Liver (tissue), 9 donors: ENCODE results near the gene SAMD5. TPM values are rescaled to one million over a fixed set of nuclear protein-coding genes. Genes with fewer than 3 reads are reported as not detected.

Source experiments
- DNase-seq: peaks from one replicate; pipeline ENCODE4 v3.0.0-alpha.2; 2017; ENCODE audit warnings: low spot score
- H3K27ac ChIP-seq, 2 donors: one replicate each; pipeline ENCODE4 v1.7.0; 2013; ENCODE audit warnings: inconsistent platforms in 2 of 2, low read length in 2 of 2, control low read depth in 1 of 2, low read depth in 1 of 2, mild to moderate bottlenecking in 1 of 2
- H3K27me3 ChIP-seq, 4 donors: one replicate each; pipeline versions ENCODE4 v1.6.1 to v1.7.0; 2013; ENCODE audit warnings: low read length in 3 of 4, inconsistent platforms in 1 of 4, mild to moderate bottlenecking in 1 of 4, moderate library complexity in 1 of 4; ENCODE audit not compliant: control insufficient read depth in 4 of 4, insufficient read depth in 4 of 4
- H3K36me3 ChIP-seq, 4 donors: one replicate each; pipeline versions ENCODE4 v1.6.1 to v1.7.0; 2013; ENCODE audit warnings: low read length in 3 of 4, mild to moderate bottlenecking in 3 of 4, low read depth in 1 of 4, moderate library complexity in 1 of 4; ENCODE audit not compliant: control insufficient read depth in 4 of 4, insufficient read depth in 3 of 4
- H3K4me1 ChIP-seq, 4 donors: one replicate each; pipeline versions ENCODE4 v1.6.1 to v1.7.0; 2013; ENCODE audit warnings: low read length in 3 of 4, mild to moderate bottlenecking in 3 of 4, moderate library complexity in 1 of 4; ENCODE audit not compliant: control insufficient read depth in 4 of 4, insufficient read depth in 4 of 4
- H3K4me3 ChIP-seq, 3 donors: one replicate each; pipeline versions ENCODE4 v1.6.1 to v1.7.0; 2013; ENCODE audit warnings: low read length in 3 of 3, control low read depth in 1 of 3, low read depth in 1 of 3, mild to moderate bottlenecking in 1 of 3
- H3K9ac ChIP-seq, 2 donors: one replicate each; pipeline ENCODE4 v1.7.0; 2013; ENCODE audit warnings: low read length in 2 of 2, mild to moderate bottlenecking in 2 of 2, moderate library complexity in 2 of 2, control low read depth in 1 of 2, low read depth in 1 of 2
- H3K9me3 ChIP-seq, 4 donors: one replicate each; pipeline versions ENCODE4 v1.6.1 to v1.7.0; 2013; ENCODE audit warnings: low read length in 3 of 4; ENCODE audit not compliant: control insufficient read depth in 4 of 4
- EGR1 ChIP-seq, 2 donors: IDR thresholded peaks; 2 replicates each; pipeline ENCODE4 v1.6.1; 2016 to 2018; ENCODE audit warnings: antibody characterized with exemption in 2 of 2, low read depth in 2 of 2
- FOXA1 ChIP-seq: IDR thresholded peaks from 2 replicates; pipeline ENCODE4 v1.6.1; 2016; ENCODE audit warnings: antibody characterized with exemption
- FOXA2 ChIP-seq: IDR thresholded peaks from 2 replicates; pipeline ENCODE4 v1.6.1; 2016; ENCODE audit warnings: antibody characterized with exemption
- GABPA ChIP-seq, 2 donors: IDR thresholded peaks in 1 of 2; conservative IDR thresholded peaks in 1 of 2; 2 replicates each; pipeline ENCODE4 v1.6.1; 2016; ENCODE audit warnings: antibody characterized with exemption in 2 of 2, mild to moderate bottlenecking in 1 of 2, moderate library complexity in 1 of 2
- HNF4A ChIP-seq, 2 donors: conservative IDR thresholded peaks; 2 replicates each; pipeline ENCODE4 v1.6.1; 2016; ENCODE audit warnings: antibody characterized with exemption in 2 of 2, mild to moderate bottlenecking in 2 of 2
- HNF4G ChIP-seq: IDR thresholded peaks from 2 replicates; pipeline ENCODE4 v1.6.1; 2016; ENCODE audit warnings: antibody characterized with exemption
- JUND ChIP-seq, 2 donors: IDR thresholded peaks; 2 replicates each; pipeline ENCODE4 v1.6.1; 2016; ENCODE audit warnings: antibody characterized with exemption in 2 of 2
- MAX ChIP-seq: IDR thresholded peaks from 2 replicates; pipeline ENCODE4 v1.6.1; 2016; ENCODE audit warnings: antibody characterized with exemption
- NR2F2 ChIP-seq: IDR thresholded peaks from 2 replicates; pipeline ENCODE4 v1.6.1; 2016; ENCODE audit warnings: antibody characterized with exemption
- RAD21 ChIP-seq, 2 donors: IDR thresholded peaks; 2 replicates each; pipeline ENCODE4 v1.6.1; 2016; ENCODE audit warnings: antibody characterized with exemption in 2 of 2, mild to moderate bottlenecking in 2 of 2
- REST ChIP-seq: IDR thresholded peaks from 2 replicates; pipeline ENCODE4 v1.6.1; 2016; ENCODE audit warnings: antibody characterized with exemption, mild to moderate bottlenecking
- RXRA ChIP-seq, 2 donors: IDR thresholded peaks; 2 replicates each; pipeline ENCODE4 v1.6.1; 2017 to 2018; ENCODE audit warnings: antibody characterized with exemption in 2 of 2, mild to moderate bottlenecking in 1 of 2
- SP1 ChIP-seq: IDR thresholded peaks from 2 replicates; pipeline ENCODE4 v1.6.1; 2018; ENCODE audit warnings: antibody characterized with exemption, mild to moderate bottlenecking
- TAF1 ChIP-seq: conservative IDR thresholded peaks from 2 replicates; pipeline ENCODE4 v1.6.1; 2016; ENCODE audit warnings: antibody characterized with exemption, mild to moderate bottlenecking
- YY1 ChIP-seq: IDR thresholded peaks from 2 replicates; pipeline ENCODE4 v1.6.1; 2016; ENCODE audit warnings: antibody characterized with exemption, mild to moderate bottlenecking
- ZBTB33 ChIP-seq: IDR thresholded peaks from 2 replicates; pipeline ENCODE4 v1.6.1; 2016; ENCODE audit warnings: antibody characterized with exemption
- WGBS: extraction: QIAGEN DNeasy Blood & Tissue Kit; methylation state at CpG from one replicate; pipeline ENCODE4 v1.1.7; 2013; 5-methylcytosine and 5-hydroxymethylcytosine counted together
- polyA plus RNA-seq, 2 donors: library from polyadenylated mRNA; stranded (reverse) in 1 of 2; unstranded in 1 of 2; fragments of 200-250 nt in 1 of 2; fragments of >200 nt in 1 of 2; fragmentation: Nextera tagmentation in 1 of 2; extraction: Ambion mirVana in 1 of 2; gene quantifications; one replicate each; pipeline versions ENCODE4 v1.2.1 to v1.2.3, GENCODE V29; 2013 to 2015
- total RNA-seq, 2 donors: library from RNA; depleted of rRNA; stranded (reverse); fragments of >200 nt; gene quantifications; one replicate each; pipeline ENCODE4 v1.2.3, GENCODE V29; 2014
- donor health status: healthy.
- donor health status: healthy.
- donor health status: healthy.
- donor health status: healthy.
- donor health status: healthy.

The SAMD5 gene
- total and polyA plus RNA-seq, 4 donors: 2.7 to 7.6 (median 3.2) TPM

GRCh38 chr6:147525519-147526209 lies 17.2 kb downstream of the SAMD5 start (continued):
- TF ChIP-seq MAX: no peak
- TF ChIP-seq SP1: no peak
- TF ChIP-seq EGR1 (IDR thresholded peaks at IDR 0.05; ENCODE audit: low read depth in 2 of 2): no peak
- TF ChIP-seq FOXA1: no peak
- no peak for TF ChIP-seq FOXA2
- no peak for TF ChIP-seq YY1
- no peak for TF ChIP-seq HNF4A (conservative IDR thresholded peaks at IDR 0.05)

- DNase-seq: no peak
- H3K9me3 ChIP-seq: no peaks in the 10 kb centered on the region
- no peak overlapping the region for H3K9ac ChIP-seq
- 89% methylated on average over 4 of the region's 4 CpGs for WGBS
- H3K4me1 ChIP-seq: peaks cover 3 to 49% (median 19%) of the 10 kb centered on the region in 4 donors
- peak overlapping the region in 1 of 2 donors; percentile 39 for H3K27ac ChIP-seq
- no peaks in the 10 kb centered on the region for H3K36me3 ChIP-seq
- H3K4me3 ChIP-seq: no peak overlapping the region
- TF ChIP-seq RAD21 (IDR thresholded peaks at IDR 0.05): no peak
- no peak for TF ChIP-seq HNF4A (conservative IDR thresholded peaks at IDR 0.05)
- no peaks in the 10 kb centered on the region for H3K27me3 ChIP-seq
These were observed 18.7 kb downstream of the SAMD5 start for GRCh38 chr6:147527197-147527596.

GRCh38 chr6:147528511-147529145 lies 20.1 kb downstream of the SAMD5 start:
- H3K27me3 ChIP-seq: no peaks in the 10 kb centered on the region
- no peak for TF ChIP-seq JUND (IDR thresholded peaks at IDR 0.05)
- no peak overlapping the region for H3K9ac ChIP-seq
- DNase-seq: no peak
- H3K36me3 ChIP-seq: no peaks in the 10 kb centered on the region
- H3K27ac ChIP-seq: peak overlapping the region in 1 of 2 donors; percentile 10
- H3K4me1 ChIP-seq: peaks cover 3 to 49% (median 19%) of the 10 kb centered on the region in 4 donors
- no peak overlapping the region for H3K4me3 ChIP-seq
- no peaks in the 10 kb centered on the region for H3K9me3 ChIP-seq

- H3K9ac ChIP-seq: no peak overlapping the region
- no peak for DNase-seq
- no peaks in the 10 kb centered on the region for H3K36me3 ChIP-seq
- no peaks in the 10 kb centered on the region for H3K9me3 ChIP-seq
- 9% methylated on average over 13 of the region's 13 CpGs for WGBS
- peak overlapping the region in 2 of 3 donors; percentile 7 to 35 for H3K4me3 ChIP-seq
- H3K4me1 ChIP-seq: peaks cover 5 to 57% (median 25%) of the 10 kb centered on the region in 4 donors
- H3K27me3 ChIP-seq: no peaks in the 10 kb centered on the region
- H3K27ac ChIP-seq: peak overlapping the region; percentile 76 to 85
- TF ChIP-seq REST (peak; percentile 6), GABPA (IDR thresholded peaks at IDR 0.05 in 1 of 2, conservative IDR thresholded peaks at IDR 0.05 in 1 of 2) (peak in 1 of 2 donors; percentile 20), HNF4A (conservative IDR thresholded peaks at IDR 0.05) (peak; percentile 56 to 57), JUND (IDR thresholded peaks at IDR 0.05) (peak in 1 of 2 donors; percentile 11), YY1 (peak; percentile 30), HNF4G (no peak), FOXA2 (peak; percentile 63), ZBTB33 (peak; percentile 19), SP1 (peak; percentile 55), RAD21 (IDR thresholded peaks at IDR 0.05) (peak in 1 of 2 donors; percentile 12), MAX (peak; percentile 58), TAF1 (no peak), RXRA (IDR thresholded peaks at IDR 0.05) (peak; percentile 52 to 65), NR2F2 (peak; percentile 61)
These were observed 21.9 kb downstream of the SAMD5 start for GRCh38 chr6:147530132-147531060.
